Pancreas (tissue), 10 donors: ENCODE results near the gene PPP2R1A. TPM values are rescaled to one million over a fixed set of nuclear protein-coding genes. Genes with fewer than 3 reads are reported as not detected.
"Not testable (repeated sequence)": the region's sequence is repeated elsewhere in the genome, so short reads cannot be mapped to it uniquely, and the experiment has no call there.

Experiments used
- ATAC-seq, 4 donors: fragments of 200-7000 bp; cut with Tn5 transposase; one replicate each; pipeline versions ENCODE4 v1.8.0 to v1.9.1; 2020; ENCODE audit warnings: mild to moderate bottlenecking in 4 of 4, moderate library complexity in 4 of 4
- DNase-seq, 6 donors: peaks; one replicate each; pipeline ENCODE4 v3.0.0-alpha.2; 2020
- FAIRE-seq: peaks from 2 replicates; lab custom pipeline; 2012; peaks lifted over from hg19 to GRCh38; lab: Jason Lieb, UNC
- H3K27ac ChIP-seq, 4 donors: fragments of 200-600 bp; sonication (generic); 1 replicate in 3 of 4; 2 replicates in 1 of 4; pipeline versions ENCODE4 v1.5.0 to v1.8.0; 2020
- H3K27me3 ChIP-seq, 4 donors: fragments of 200-600 bp; one replicate each; pipeline ENCODE4 v1.8.0; 2021
- H3K36me3 ChIP-seq, 3 donors: fragments of 200-600 bp; sonication (generic) in 1 of 3; one replicate each; pipeline versions ENCODE4 v1.5.0 to v1.8.0; 2020 to 2021
- H3K4me1 ChIP-seq, 3 donors: fragments of 200-600 bp; one replicate each; pipeline ENCODE4 v1.8.0; 2021
- H3K4me3 ChIP-seq, 4 donors: fragments of 200-600 bp; sonication (generic) in 2 of 4; one replicate each; pipeline versions ENCODE4 v1.5.0 to v1.8.0; 2020 to 2021
- H3K9me3 ChIP-seq, 4 donors: fragments of 200-600 bp; one replicate each; pipeline ENCODE4 v1.8.0; 2021
- WGBS, 2 donors: extraction: QIAGEN DNeasy Blood & Tissue Kit; methylation state at CpG; one replicate each; pipeline ENCODE4 v1.1.7; 2013; 5-methylcytosine and 5-hydroxymethylcytosine counted together
- intact Hi-C, 3 donors: fragments of 100-400 bp; cut with DNase I; formaldehyde crosslinking; loops; one replicate each; pipeline versions ENCODE4 v1.11.1 to v1.14.2; 2022
- polyA plus RNA-seq, 2 donors: library from polyadenylated mRNA; stranded (reverse); fragments of 200-250 nt; gene quantifications; one replicate each; pipeline ENCODE4 v1.2.3, GENCODE V29; 2013
- total RNA-seq, 6 donors: library from RNA; stranded (reverse); fragmentation: NEBNext Ultra II Directional in 4 of 6; extraction: Animal tissue kit (Norgen Biotek cat#: 25700) in 4 of 6; gene quantifications; one replicate each; pipeline versions ENCODE4 v1.2.1 to v1.2.4, GENCODE V29; 2021 to 2023
- TF ChIP-seq, protein P1 (sequence below), 4 donors: fragments of 200-600 bp; sonication (generic) in 3 of 4; IDR thresholded peaks; one replicate each; pipeline versions ENCODE4 v1.5.0 to v1.8.0; 2021; ENCODE audit warnings: antibody characterized with exemption in 4 of 4
- donor health status: healthy with polysubstance abuse.
- donor health status: DM: no; HTN: no; CAD: no; lungs with moderate emphysema.
- donor health status: DM: no; HTN: no; CAD: no.
- donor health status: control.
- donor health status: control.
- donor health status: Bipolar disorder and iron deficiency.
- donor health status: DM: yes; HTN: yes; CAD: no.
- donor health status: DM: no; HTN: no; CAD: no.
- donor health status: DM: no; HTN: no; CAD: no.
- donor health status: DM: yes; HTN: yes; CAD: no.

The PPP2R1A gene
- total and polyA plus RNA-seq, 8 donors, result 70.9 to 119 (median 99.1) TPM

DNA sequence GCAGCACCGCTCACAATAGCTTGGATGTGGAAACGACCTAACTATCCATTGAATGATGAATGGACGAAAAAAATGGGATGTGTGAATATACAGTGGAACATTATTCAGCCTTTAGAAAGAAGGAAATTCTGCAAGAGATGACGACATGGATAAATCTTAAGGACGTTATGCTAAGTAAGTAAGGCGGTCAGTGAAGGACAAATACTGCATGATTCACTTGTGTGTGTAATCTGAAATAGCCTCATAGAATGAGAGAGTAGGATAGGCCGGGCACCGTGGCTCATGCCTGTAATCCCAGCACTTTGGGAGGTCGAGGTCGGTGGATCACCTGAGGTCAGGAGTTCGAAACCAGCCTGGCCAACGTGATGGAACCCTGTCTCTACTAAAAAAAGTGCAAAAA, 54.2 kb downstream of the PPP2R1A start:
- WGBS, 2 donors, result 61 to 71% methylated on average over 12 of the region's 12 CpGs
- Histone ChIP-seq H3K36me3 (no peaks in the 10 kb centered on the region), H3K9me3 (no peaks in the 10 kb centered on the region), H3K4me1 (no peaks in the 10 kb centered on the region), H3K4me3 (no peak overlapping the region), H3K27ac (no peak overlapping the region), H3K27me3 (no peaks in the 10 kb centered on the region)
- ATAC-seq, result no peak
- TF ChIP-seq, protein P1, sequence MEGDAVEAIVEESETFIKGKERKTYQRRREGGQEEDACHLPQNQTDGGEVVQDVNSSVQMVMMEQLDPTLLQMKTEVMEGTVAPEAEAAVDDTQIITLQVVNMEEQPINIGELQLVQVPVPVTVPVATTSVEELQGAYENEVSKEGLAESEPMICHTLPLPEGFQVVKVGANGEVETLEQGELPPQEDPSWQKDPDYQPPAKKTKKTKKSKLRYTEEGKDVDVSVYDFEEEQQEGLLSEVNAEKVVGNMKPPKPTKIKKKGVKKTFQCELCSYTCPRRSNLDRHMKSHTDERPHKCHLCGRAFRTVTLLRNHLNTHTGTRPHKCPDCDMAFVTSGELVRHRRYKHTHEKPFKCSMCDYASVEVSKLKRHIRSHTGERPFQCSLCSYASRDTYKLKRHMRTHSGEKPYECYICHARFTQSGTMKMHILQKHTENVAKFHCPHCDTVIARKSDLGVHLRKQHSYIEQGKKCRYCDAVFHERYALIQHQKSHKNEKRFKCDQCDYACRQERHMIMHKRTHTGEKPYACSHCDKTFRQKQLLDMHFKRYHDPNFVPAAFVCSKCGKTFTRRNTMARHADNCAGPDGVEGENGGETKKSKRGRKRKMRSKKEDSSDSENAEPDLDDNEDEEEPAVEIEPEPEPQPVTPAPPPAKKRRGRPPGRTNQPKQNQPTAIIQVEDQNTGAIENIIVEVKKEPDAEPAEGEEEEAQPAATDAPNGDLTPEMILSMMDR (IDR thresholded peaks at IDR 0.05), result no peak
- intact Hi-C loops, result loop anchor here in 1 of 3 donors (10.0 kb wide), 1 partner anchor 109 kb away; the partner anchor contains the start of gene ZNF616
- no peak for DNase-seq
- FAIRE-seq, result no peak

DNA sequence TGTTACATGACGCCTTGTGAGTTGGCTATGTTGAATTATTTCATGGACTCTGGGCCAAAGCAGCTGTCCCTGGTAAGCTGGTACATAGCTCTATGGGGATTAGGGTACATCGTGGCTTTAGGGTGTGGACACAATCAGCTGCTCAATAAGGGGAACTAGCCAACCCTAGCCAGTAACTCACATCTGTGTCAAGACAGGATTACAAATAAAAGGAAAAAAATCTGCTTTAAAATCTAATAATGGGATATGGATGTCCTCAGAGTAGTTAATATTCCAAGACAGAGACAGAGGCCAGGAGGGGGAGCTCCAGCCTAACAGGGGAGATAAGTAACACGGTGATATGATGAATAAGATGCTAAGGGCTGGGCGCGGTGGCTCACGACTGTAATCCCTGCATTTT, 58.4 kb downstream of the PPP2R1A start:
- H3K4me3 ChIP-seq, result no peak overlapping the region
- ATAC-seq (peak in 3 of 4 donors; percentile 82 to 91 (median 88)), FAIRE-seq (no peak), DNase-seq (peak in 4 of 6 donors; percentile 37 to 61 (median 47))
- TF ChIP-seq, protein P1 (IDR thresholded peaks at IDR 0.05), result peak in 2 of 4 donors; percentile 28 to 44
- no peaks in the 10 kb centered on the region for H3K36me3 ChIP-seq
- H3K27me3 ChIP-seq, result no peaks in the 10 kb centered on the region
- H3K9me3 ChIP-seq, result no peaks in the 10 kb centered on the region
- H3K27ac ChIP-seq, result no peak overlapping the region
- intact Hi-C loops, result loop anchor here in 1 of 3 donors (10.0 kb wide), 1 partner anchor 113 kb away; the partner anchor contains the start of gene ZNF616
- WGBS, 2 donors, result 5 to 13% methylated on average over 6 of the region's 6 CpGs
- H3K4me1 ChIP-seq, result no peaks in the 10 kb centered on the region

DNA sequence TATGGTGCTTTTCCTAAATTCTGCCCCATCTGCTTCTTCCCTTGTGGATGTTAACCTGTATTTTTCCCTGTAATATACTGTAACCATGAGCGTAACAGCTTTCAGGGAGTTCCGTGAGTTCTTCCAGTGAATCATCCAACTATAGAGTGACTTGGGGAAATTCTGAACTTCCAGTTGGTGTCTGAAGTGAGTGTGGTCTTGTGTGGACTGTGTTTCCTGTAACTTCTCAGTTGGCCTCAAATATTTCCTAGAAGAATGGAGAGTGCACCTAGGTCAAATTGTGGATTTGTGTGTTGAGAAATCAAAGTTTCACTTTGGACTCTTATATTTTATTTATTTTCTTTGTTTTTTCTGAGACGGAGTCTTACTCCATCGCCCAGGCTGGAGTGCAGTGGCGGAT, 68.6 kb downstream of the PPP2R1A start:
- H3K4me1 ChIP-seq, result no peaks in the 10 kb centered on the region
- WGBS, 2 donors, result 92 to 94% methylated on average over 5 of the region's 5 CpGs
- no peak for DNase-seq
- intact Hi-C loops, result loop anchor here in 1 of 3 donors (10.0 kb wide), 1 partner anchor 486 kb away; no protein-coding TSS in a partner anchor
- no peaks in the 10 kb centered on the region for H3K36me3 ChIP-seq
- FAIRE-seq, result no peak
- no peak overlapping the region for H3K4me3 ChIP-seq
- no peaks in the 10 kb centered on the region for H3K9me3 ChIP-seq
- ATAC-seq, result no peak
- no peaks in the 10 kb centered on the region for H3K27me3 ChIP-seq
- H3K27ac ChIP-seq, result no peak overlapping the region
- TF ChIP-seq, protein P1 (IDR thresholded peaks at IDR 0.05), result no peak

DNA sequence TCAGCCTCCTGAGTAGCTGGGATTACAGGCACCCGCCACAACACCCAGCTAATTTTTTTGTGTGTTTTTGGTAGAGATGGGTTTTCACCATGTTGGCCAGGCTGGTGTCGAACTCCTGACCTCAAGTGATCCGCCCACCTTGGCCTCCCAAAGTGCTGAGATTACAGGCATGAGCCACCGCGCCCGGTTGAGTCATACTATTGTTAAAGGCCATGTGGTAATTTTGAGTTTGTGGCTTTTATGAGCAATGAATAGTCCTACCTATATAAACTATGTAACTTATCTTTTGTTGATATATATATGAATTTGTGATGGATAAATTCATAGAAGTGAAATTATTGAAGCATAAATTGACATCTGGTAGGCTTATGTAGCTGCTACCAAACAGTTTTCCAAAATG, 75.7 kb downstream of the PPP2R1A start:
- ATAC-seq, H3K4me1 ChIP-seq, FAIRE-seq, H3K36me3 ChIP-seq, intact Hi-C loops, H3K27me3 ChIP-seq, H3K4me3 ChIP-seq, DNase-seq, H3K9me3 ChIP-seq, H3K27ac ChIP-seq: not testable (repeated sequence)
- 93 to 96% methylated on average over 6 of the region's 6 CpGs for WGBS, 2 donors

DNA sequence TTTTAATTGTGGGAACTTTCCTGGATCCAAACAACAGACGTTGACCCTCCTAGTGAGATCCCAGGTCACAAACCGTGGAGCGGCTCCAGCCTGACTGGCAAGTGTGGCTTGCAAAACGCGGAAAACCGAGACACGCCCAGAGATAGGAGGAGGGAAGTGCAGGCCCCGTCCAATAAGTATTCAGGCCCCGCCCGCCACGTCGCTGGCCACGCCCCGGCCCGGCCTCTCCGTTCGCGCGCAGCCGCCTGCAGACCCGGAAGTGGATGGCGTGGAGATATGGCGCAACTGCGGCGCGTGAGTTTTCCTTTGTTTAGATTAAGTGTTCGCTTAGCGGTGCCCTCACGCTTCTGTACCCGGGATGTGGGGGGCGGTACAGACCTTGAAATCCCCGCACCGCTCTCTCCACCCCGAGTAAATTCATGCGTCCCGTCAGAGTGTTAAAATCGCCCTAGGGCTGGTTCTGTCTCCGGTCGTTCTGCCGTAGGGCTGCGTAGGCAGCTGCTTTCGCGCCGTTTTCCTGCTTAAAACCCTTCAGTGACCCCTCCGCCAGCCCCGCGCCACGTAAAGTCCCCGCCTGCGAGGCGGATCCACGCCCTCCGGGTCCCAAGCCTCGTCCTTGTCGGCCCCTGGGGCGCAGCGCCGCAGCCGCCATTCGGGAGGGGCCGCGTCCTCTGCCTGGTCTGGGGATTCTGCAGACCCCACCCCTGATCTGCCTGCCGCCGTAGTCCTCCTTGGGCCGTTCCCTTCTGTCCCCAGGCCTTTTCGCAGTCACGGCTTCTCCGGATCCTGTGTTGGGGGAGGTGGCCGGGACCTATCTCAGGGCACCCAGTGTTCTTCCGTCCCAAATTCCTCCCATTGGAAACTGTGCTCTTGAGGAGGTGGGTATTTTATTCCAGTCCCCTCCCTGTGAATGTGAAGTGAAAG, 79.7 kb downstream of the PPP2R1A start, which contains the start of gene ZNF766:
TSS of gene ZNF766 (plus strand) at position 250 of the 924 bp plus-strand sequence. CDS start at position 277, 27 bp downstream.
- DNase-seq (peak; percentile 96 to 99 (median 98)), FAIRE-seq (peak; percentile 37), ATAC-seq (peak; percentile 100)
- H3K27ac ChIP-seq, result peak within 1 kb of the TSS; percentile 90 to 96 (median 94)
- peaks cover 0 to 7% (median 5%) of the 10 kb centered on the region in 3 donors for H3K4me1 ChIP-seq
- intact Hi-C loops, result no loop called here
- 0 to 1% methylated on average over 70 of the region's 70 CpGs for WGBS, 2 donors
- H3K36me3 ChIP-seq, result no peaks in the 10 kb centered on the region
- H3K27me3 ChIP-seq, result no peaks in the 10 kb centered on the region
- H3K4me3 ChIP-seq, result peak within 1 kb of the TSS; percentile 91 to 98 (median 96)
- H3K9me3 ChIP-seq, result no peaks in the 10 kb centered on the region
- TF ChIP-seq, protein P1 (IDR thresholded peaks at IDR 0.05), result no peak
